NCI-H1930 (cell line): ENCODE data around the gene TIAM2.
"Not testable (repeated sequence)": the region's sequence is repeated elsewhere in the genome, so short reads cannot be mapped to it uniquely, and the experiment has no call there.

ENCODE experiments used
- DNase-seq, 2 experiments: peaks; one replicate each; lab custom pipeline; 2025; lab: John Stamatoyannopoulos, UW

TIAM2 gene

DNA sequence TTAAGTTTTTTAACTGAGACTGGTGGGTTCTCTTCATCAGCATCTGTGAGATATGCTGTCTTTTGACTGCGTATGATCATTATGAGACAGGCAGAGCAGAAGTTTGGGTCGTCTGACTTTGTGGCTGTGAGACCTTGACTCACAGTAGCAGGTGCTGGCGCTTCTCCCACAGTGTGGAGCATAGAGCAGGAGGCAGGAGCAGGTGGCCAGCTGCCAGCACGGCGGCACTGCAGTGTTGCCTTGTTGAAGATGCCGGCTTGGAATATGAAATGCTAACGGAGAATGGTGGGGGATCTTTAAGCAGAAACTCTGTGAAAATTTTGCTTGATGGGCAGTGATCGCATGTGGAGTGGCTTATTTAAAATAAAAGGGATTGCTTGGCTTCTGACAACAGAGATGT is 105.0 kb downstream of the TIAM2 start:
- DNase-seq = no peak

DNA sequence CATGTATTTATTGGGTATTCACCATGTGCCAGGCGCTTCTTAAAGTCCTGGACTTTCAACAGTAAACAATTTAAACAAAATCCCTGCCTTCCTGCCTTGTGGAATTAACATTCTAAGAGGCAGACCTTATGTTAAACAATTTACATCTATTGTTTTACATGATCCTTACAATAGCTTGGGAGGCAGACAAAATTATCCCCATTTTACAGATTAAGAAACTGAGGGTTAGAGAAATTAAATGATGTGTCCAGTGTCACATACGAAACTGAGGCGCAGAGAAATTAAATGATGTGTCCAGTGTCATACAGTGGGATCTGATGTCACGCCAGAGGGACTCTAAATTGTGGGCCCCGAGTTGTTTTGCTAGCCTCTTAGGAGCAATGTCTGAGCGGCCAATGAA is 105.5 kb downstream of the TIAM2 start:
- DNase-seq = no peak

- DNase-seq = not testable (repeated sequence)
Observed at GRCh38 chr6:155103083-155103645, 108.0 kb downstream of the TIAM2 start.

DNA sequence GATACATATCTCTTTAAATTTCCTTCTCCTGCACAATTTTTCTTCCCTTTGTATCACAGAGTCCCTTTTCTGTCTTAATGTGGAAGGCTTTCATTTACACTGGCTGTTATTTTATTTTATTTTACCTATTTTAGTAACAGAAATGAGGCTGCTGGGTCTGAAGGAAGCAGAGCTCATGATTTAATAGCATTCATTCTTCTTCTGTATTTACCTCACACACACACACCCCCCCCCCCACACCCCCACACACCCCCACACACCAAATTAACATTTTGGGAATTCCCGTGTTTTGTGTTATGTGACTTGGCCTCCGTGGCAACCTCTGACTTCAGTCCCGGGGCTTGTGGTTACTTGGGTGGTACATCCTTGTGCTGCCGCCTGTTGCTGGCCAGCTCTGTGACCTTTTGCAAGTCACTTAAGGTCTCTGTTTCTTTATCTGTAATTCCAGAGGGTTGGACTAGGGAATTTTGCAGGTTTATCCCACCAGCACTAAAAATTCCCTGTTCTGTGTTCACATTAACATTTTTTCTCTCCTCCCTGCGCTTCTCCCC is 108.8 kb downstream of the TIAM2 start:
- DNase-seq = no peak

- no peak for DNase-seq
Observed at GRCh38 chr6:155106456-155107115, 111.5 kb downstream of the TIAM2 start.

DNA sequence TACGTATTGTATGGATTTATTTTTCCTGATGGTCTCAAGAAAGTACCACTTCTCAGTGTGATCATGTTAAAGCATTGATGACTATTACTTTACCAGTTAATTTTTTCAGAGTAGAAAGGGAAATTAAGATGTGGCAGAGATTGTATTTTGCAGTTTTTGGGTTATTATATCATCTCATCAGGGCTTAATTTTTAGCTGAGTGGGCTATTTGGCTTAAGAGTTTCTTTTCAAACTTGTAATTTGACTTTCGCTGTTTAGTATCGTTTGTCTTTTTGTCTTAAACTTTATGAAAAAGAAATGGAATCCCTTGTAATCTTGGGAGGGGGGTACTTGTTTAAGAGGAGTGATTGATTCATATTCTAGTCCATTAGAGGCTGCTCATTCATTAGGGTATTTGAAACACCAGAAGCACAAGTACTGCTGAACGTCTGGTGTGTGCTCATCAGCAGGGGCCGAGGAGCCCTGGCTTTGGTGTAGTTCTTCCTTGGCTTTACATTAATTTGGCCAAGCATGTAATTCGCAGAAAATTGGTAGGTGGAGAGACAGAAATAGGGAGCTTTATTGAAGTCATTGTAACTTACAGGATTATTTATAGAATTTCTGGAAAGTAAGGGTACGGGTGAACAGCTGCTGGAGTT is 112.4 kb downstream of the TIAM2 start:
- DNase-seq = no peak

DNA sequence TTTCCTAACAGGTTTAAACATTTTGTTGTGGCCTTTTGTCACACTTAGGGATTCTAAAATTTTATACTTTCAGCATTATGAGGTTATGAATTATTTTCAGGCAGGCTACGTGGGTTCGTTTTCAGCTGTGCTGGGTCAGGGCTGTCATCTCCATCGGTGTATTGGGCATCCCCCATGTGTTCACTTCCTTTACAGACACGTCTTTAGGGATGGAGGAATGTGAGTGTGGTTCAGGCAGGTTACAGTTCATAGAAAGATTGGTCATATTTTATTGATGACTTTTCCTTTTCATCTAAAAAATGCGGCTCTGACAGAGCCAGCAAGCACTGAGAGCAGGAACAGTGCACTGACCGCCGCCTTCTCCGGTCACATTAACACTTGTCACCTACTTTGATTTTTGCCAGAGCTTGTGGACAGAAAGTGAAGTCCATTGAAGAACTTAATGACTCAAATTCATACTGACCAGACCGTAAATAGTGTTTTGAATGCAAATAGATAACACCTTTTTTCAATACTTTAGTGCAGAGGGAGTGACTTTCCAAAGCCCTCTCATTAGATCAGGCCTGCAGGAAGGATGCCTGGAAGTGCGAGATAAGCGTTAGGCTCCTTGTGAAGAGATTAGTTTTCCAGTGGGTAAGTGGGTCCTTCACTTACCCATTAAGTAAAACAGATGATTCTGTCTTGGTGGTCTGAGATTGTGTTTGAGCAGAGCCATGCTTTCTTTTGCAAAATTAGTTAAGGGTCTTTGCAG is 113.1 kb downstream of the TIAM2 start:
- DNase-seq = no peak

DNA sequence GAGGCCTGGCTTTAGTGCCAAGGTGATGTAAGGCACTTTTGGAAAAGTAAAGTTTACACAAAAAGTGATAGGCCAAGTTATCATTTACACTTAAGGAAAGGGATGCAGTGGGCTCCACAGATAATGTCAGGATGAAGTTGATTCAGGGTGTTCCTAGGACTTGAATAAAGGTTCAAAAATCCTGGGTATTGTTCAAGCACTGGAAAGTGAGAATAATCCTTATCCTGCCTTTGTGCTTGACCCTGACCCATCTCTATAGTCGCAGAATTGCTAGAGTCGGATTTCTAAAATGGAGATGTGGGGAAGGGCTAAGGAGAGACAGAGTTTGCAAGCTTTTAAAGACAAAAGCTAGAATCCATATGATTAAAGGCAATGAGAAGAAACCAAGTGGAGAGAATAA is 115.6 kb downstream of the TIAM2 start:
- no peak for DNase-seq

- DNase-seq = no peak
Observed at GRCh38 chr6:155112757-155113156, 117.6 kb downstream of the TIAM2 start.

DNA sequence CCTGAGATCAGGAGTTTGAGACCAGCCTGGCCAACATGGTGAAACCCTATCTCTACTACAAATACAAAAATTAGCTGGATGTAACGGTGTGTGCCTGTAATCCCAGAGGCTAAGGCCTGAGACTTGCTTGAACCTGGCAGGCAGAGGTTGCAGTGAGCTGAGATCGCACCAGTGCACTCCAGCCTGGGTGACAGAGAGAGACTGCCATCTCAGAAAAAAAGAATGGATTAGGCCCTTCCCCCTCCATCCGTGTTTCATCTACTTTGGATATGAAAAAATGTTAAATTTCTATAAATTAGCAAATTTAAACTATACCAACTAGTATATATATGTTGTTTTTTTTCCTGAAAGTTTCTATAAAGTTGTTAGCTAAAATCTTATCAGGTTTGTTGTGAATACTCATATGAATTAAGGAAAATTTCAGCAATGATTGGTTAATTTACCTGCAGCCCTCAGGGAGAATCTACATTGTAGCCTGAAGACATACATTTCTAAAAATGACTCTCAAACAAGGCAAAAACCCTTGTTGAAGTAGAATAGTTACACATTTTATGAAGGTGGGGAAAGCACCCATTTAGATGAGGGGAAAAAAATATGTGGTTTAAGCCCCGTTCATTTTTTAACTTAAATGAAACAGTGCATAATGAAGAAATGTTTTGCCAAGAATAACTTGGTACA is 120.9 kb downstream of the TIAM2 start:
- DNase-seq = no peak

GRCh38 chr6:155116571-155116910 is 121.4 kb downstream of the TIAM2 start:
- DNase-seq = no peak

DNA sequence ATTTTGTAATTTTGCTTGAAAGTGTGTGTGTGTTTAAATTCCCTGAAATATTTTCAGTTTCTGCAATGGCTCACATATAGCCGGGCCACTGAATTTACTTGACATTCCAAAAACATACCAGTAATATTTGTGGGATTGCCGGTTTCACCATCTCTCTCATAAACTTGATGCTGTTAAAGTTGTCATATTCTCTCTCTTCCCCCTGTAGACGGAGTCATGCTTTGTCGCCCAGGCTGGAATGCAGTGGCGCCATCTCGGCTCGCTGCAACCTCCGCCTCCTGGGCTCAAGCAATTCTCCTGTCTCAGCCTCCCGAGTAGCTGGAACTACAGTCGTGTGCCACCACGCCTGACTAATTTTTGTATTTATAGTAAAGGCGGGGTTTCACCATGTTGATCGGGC is 122.1 kb downstream of the TIAM2 start:
- DNase-seq = no peak

- DNase-seq = no peak
Observed at GRCh38 chr6:155117785-155118184, 122.7 kb downstream of the TIAM2 start.

DNA sequence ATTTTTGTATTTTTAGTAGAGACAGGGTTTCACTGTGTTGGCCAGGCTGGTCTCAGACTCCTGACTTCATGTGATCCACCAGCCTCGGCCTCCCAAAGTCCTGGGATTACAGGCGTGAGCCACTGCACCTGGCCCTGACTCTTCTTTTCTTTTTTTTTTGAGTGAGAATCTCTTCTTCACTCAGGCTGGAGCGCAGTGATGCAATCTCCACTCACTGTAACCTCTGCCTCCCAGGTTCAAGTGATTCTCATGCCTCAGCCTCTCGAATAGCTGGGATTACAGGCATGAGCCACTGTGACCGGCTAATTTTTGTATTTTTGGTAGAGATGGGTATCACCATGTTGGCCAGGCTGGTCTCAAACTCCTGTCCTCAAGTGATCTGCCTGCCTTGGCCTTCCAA is 124.1 kb downstream of the TIAM2 start:
- not testable (repeated sequence) for DNase-seq

DNA sequence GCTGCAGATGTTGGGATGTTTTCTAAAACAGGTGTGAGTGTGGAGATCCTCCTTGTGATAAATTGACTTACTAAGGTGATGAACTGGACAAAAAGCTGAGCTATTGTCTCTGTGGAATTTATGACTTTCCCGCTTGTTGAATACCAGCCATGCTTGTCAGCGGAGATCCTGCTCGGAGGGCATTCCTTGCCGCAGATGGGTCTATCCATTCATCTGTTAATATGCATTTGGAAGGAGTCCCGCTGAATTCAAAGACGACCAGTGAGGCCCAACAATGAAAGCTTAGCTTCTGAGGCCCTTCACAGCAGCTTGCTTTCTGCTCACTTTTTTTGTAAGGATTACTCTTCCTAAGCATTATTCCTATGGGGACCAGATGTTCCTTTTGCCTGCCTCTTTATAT is 124.9 kb downstream of the TIAM2 start:
- no peak for DNase-seq

DNA sequence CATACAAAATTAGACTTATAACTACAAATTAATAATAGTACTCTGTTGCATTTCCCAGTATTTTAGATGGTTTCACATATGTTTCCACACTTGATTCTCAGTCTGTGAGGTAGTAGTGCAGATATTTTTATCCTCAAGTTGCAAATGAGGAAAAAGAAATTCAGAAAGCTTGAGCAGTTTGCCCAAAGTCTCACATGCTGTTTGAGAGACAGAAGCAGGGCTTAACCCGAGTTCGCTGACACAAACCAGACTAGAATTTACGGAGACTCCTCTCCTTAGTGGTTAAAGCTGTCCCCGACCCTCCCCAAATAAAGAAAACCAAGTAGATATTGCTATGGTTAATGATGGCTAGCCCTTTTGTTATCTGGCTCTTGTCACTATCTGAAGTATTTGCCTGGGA is 126.2 kb downstream of the TIAM2 start:
- no peak for DNase-seq

- no peak for DNase-seq
Observed at GRCh38 chr6:155121699-155122098, 126.6 kb downstream of the TIAM2 start.

GRCh38 chr6:155122199-155122950 is 127.3 kb downstream of the TIAM2 start:
- no peak for DNase-seq

DNA sequence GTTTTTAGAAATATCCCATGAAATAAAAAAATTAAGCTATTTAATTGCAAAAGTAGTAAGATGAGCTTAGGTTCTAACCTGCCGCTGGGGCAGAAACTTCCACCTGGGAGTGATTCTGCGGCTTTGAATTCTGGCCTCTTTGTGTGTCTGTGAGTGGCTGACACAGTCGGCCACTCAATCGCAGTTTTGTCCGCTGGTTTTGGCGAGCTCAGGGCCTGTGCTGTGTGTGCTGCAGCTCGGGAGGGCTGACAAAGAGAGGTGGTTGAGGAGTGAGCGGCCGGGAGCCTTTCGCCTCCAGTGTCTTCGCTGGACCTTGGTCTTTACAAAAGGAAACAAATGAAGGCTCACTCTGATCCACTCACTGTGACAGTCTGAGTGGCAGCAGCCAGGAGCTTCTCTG is 128.4 kb downstream of the TIAM2 start:
- no peak for DNase-seq

DNA sequence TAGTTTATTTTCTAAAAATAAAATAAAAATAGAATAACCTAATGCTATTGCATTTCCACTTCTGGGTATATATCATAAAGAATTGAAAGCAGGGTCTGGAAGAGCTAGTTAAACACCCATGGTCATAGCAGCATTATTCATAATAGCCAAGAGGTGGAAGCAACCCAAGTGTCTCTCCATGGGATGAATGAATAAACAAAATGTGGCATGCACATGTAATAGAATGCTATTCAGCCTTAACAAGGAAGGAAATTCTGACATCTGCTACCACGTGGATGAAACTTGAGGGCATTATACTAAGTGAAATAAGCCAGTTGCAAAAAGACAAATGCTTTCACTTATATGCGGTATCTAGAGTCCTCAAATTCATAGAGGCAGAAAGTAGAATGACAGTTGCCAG is 130.8 kb downstream of the TIAM2 start:
- no peak for DNase-seq

DNA sequence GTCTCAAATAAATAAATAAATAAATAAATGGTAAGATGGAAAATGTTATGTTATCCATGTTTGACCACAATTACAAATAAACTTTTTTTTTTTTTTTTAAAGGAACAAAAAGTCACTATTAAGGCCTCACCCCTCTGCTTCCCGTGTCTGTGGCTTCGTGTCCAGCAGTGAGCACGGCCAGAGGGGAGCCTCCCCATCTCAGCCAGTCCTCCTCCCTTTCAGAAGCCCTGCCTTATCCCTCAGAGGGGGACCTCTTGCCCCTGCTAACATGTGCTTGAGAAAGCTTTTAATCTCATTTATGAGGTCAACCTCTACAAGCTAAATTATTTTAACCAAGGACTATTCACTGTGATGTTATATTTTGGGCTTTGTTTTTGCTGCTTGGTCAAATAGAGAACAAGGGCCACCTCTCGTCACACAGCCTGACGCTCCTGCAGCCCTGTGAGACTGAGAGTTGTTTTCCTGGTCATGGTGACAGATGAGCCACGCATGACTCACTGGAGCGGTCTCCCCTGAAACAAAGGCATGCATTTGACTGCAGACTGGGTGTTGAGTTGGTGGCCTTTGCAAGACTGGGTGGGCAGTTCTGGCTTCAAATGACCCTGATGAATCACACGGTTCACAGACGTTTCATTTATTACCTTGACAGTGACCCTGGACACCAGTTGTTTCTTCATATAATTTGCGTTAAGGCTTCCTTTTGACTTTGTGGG is 131.8 kb downstream of the TIAM2 start:
- DNase-seq = no peak
